ENCODE measurements around the gene DIPK2B. TPM values are rescaled to one million over a fixed set of nuclear protein-coding genes. Genes with fewer than 3 reads are reported as not detected.

The DIPK2B gene
- total RNA-seq, 1 donor from 2014 or later: 13.2 TPM

DNA sequence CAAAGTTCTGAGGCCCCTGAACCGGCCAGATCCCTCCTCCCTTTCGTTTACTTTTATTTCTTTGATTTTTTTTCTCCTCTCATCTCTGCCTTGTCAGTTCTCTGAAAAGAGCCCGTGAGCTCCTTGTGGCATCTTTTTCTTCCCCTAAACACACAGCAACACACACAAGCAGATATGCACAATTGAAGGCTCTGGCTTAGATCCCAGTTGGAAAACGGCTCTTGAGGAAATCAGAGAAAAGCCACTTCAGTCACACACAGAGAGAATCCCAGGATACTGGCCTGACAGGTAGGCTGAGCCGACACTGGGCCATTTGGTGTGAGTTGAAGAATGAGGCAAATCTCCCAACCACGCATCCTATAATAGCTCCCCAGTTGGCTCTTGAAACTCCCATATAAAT lies 12.9 kb downstream of the DIPK2B start:
- DNase-seq: no peak
- Histone ChIP-seq H3K27me3 (ENCODE audit: low read depth) (no peaks in the 10 kb centered on the region), H3K36me3 (no peaks in the 10 kb centered on the region), H3K9me3 (replicated peaks) (no peaks in the 10 kb centered on the region), H3K4me3 (peak overlapping the region; percentile 59), H3K4me1 (peaks cover 5% of the 10 kb centered on the region), H3K27ac (replicated peaks) (peak overlapping the region; percentile 64)
- TF ChIP-seq, protein P1, sequence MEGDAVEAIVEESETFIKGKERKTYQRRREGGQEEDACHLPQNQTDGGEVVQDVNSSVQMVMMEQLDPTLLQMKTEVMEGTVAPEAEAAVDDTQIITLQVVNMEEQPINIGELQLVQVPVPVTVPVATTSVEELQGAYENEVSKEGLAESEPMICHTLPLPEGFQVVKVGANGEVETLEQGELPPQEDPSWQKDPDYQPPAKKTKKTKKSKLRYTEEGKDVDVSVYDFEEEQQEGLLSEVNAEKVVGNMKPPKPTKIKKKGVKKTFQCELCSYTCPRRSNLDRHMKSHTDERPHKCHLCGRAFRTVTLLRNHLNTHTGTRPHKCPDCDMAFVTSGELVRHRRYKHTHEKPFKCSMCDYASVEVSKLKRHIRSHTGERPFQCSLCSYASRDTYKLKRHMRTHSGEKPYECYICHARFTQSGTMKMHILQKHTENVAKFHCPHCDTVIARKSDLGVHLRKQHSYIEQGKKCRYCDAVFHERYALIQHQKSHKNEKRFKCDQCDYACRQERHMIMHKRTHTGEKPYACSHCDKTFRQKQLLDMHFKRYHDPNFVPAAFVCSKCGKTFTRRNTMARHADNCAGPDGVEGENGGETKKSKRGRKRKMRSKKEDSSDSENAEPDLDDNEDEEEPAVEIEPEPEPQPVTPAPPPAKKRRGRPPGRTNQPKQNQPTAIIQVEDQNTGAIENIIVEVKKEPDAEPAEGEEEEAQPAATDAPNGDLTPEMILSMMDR (IDR thresholded peaks at IDR 0.05; ENCODE audit: borderline replicate concordance): no peak
- intact Hi-C loops (cut with micrococcal nuclease): no loop called here

DNA sequence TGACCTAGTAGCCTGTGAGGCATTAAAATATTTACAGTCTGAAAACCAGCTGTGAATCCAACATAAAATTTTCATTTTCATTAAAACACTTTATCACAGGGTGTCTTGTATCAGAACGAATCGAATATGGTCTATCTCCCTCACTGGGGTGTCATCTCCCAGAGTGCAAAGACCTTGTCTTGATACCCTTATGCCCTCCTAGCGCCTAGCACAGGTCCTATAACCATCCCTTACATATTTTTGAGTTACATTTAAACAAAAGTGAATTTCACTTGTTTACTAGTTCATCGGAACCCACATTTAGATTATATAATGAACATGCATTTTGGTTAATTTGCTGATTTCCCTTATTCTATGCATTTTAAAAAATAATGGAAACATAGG lies 14.0 kb downstream of the DIPK2B start:
- TF ChIP-seq, protein P1 (IDR thresholded peaks at IDR 0.05; ENCODE audit: borderline replicate concordance): no peak
- intact Hi-C loops (cut with micrococcal nuclease): no loop called here
- no peaks in the 10 kb centered on the region for H3K9me3 ChIP-seq (replicated peaks)
- H3K27ac ChIP-seq (replicated peaks): no peak overlapping the region
- peak overlapping the region; percentile 59 for H3K4me3 ChIP-seq
- DNase-seq: no peak
- H3K36me3 ChIP-seq: no peaks in the 10 kb centered on the region
- H3K4me1 ChIP-seq: peaks cover 5% of the 10 kb centered on the region
- H3K27me3 ChIP-seq (ENCODE audit: low read depth): no peaks in the 10 kb centered on the region

DNA sequence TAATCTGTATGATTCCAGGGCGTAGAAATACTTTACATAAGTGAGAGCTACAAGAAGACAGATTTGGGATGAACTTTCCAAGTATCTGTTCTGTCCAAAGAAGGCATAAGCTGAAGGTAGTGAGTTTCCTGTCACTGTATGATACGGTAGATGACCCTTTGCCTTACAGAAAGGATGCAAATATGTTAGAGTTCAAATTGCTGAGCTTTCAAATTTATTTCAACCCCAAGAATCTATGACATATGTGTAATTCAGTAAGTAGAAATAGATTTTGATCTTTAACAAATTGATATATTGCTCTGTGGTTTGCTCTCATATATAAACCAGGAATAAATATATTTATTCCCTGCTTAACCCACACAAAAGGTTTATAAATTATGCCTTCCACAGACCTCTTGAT lies 16.5 kb downstream of the DIPK2B start:
- no peaks in the 10 kb centered on the region for H3K36me3 ChIP-seq
- no peak overlapping the region for H3K27ac ChIP-seq (replicated peaks)
- H3K4me1 ChIP-seq: peaks cover 5% of the 10 kb centered on the region
- H3K27me3 ChIP-seq (ENCODE audit: low read depth): no peaks in the 10 kb centered on the region
- TF ChIP-seq, protein P1 (IDR thresholded peaks at IDR 0.05; ENCODE audit: borderline replicate concordance): no peak
- no peak for DNase-seq
- no peaks in the 10 kb centered on the region for H3K9me3 ChIP-seq (replicated peaks)
- intact Hi-C loops (cut with micrococcal nuclease): no loop called here
- no peak overlapping the region for H3K4me3 ChIP-seq

DNA sequence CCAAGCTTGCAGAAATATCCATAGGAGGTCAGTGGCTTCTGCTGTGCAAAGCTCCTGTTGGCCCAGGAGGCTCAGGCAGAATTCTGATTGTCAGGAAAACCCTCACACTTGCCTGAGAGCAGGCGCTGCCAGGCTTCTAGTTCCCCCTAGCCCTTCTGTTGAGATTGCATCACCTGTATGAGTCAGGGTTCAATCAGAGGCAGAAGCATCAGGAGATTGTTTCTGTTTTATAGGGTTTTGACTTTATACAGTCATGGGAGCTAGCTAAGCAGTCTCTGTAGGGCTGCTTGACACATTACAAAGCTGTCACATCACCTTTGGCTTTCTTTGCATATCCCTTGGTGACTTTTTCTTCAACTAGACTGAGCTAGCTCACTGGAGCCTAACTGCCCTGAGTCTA lies 27.8 kb downstream of the DIPK2B start:
- Histone ChIP-seq H3K27ac (replicated peaks) (no peak overlapping the region), H3K4me1 (no peaks in the 10 kb centered on the region), H3K4me3 (no peak overlapping the region), H3K9me3 (replicated peaks) (no peaks in the 10 kb centered on the region), H3K27me3 (ENCODE audit: low read depth) (no peaks in the 10 kb centered on the region), H3K36me3 (no peaks in the 10 kb centered on the region)
- intact Hi-C loops (cut with micrococcal nuclease): no loop called here
- TF ChIP-seq, protein P1 (IDR thresholded peaks at IDR 0.05; ENCODE audit: borderline replicate concordance): no peak
- DNase-seq: no peak

DNA sequence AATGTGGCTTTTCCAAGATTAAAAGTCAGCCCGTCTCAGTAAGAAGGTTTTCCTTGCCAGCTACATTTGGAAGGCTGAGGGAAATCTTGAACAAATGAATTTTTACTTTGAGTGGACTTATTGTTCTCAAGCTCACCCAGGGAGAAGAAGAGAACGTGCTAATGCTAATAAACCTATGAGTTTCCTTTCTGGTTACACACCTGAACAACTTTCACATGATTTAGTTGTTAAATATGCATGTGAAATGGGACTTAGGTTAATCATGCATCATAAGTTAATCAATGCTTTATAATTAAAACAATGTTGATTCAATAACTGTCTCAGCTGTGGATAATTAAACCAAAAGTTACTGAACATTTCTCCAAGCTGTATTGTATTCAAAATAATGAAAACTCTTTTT lies 33.9 kb downstream of the DIPK2B start:
- no peak for DNase-seq
- Histone ChIP-seq H3K9me3 (replicated peaks) (no peaks in the 10 kb centered on the region), H3K4me1 (peaks cover 3% of the 10 kb centered on the region), H3K4me3 (no peak overlapping the region), H3K27ac (replicated peaks) (no peak overlapping the region), H3K27me3 (ENCODE audit: low read depth) (no peaks in the 10 kb centered on the region), H3K36me3 (no peaks in the 10 kb centered on the region)
- intact Hi-C loops (cut with micrococcal nuclease): no loop called here
- TF ChIP-seq, protein P1 (IDR thresholded peaks at IDR 0.05; ENCODE audit: borderline replicate concordance): no peak

DNA sequence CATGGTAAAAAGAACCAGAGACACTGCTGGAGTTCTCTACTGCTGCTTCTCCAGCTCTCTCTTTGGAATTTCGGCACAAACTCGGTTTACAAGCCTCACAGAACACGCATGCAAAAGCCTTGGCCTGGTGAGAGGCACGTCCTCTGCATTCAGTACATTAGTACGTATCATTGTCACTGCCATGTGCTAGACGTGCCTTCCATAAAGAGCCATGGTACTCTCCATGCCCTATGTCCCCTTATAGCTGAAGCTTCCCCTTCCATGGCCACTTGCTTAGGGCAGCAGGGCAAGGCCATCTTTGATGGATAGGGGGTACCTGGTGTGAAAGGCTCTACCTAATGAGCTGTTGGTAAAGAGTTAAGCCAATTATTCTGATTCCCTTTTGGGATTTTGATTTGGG lies 35.0 kb downstream of the DIPK2B start:
- Histone ChIP-seq H3K9me3 (replicated peaks) (peaks cover 3% of the 10 kb centered on the region), H3K27ac (replicated peaks) (no peak overlapping the region), H3K36me3 (no peaks in the 10 kb centered on the region), H3K27me3 (ENCODE audit: low read depth) (no peaks in the 10 kb centered on the region), H3K4me3 (no peak overlapping the region), H3K4me1 (peaks cover 3% of the 10 kb centered on the region)
- TF ChIP-seq, protein P1 (IDR thresholded peaks at IDR 0.05; ENCODE audit: borderline replicate concordance): no peak
- DNase-seq: no peak
- intact Hi-C loops (cut with micrococcal nuclease): no loop called here

Measured in left ventricle myocardium inferior (tissue), 1 donor.